T47D (cell line): ENCODE results near the gene EIF2B1.

ENCODE experiments used
- DNase-seq, 2 experiments: peaks; one replicate each; pipeline versions ENCODE4 v3.0.0 to v3.0.0-alpha.2; 2011 to 2012; ENCODE audit warnings: low read depth in 1 of 2, low spot score in 1 of 2
- JUND ChIP-seq: IDR thresholded peaks from 2 replicates; pipeline ENCODE4 v1.6.1; 2012; ENCODE audit warnings: low read depth
- in situ Hi-C: cut with HindIII; loops from 2 replicates; pipeline ENCODE4 v1.10.0; 2016; ENCODE audit warnings: low sequenced_read_pairs, low pct_unique_long_range_greater_than_20kb

EIF2B1 gene

GRCh38 chr12:123576611-123577010 lies 56.9 kb downstream of the EIF2B1 start:
- no peak for DNase-seq
- in situ Hi-C loops = no loop called here
- TF ChIP-seq JUND = no peak

- in situ Hi-C loops = no loop called here
- TF ChIP-seq JUND = no peak
- DNase-seq = peak in 1 of 2 experiments; percentile 9
Observed at GRCh38 chr12:123573870-123574269, 59.6 kb downstream of the EIF2B1 start.

- TF ChIP-seq JUND = no peak
- in situ Hi-C loops = no loop called here
- DNase-seq = no peak
Observed at GRCh38 chr12:123572391-123572790, 61.1 kb downstream of the EIF2B1 start.

- peak in 1 of 2 experiments; percentile 70 for DNase-seq
- no peak for TF ChIP-seq JUND
- in situ Hi-C loops = no loop called here
Observed at GRCh38 chr12:123571343-123571813, 62.1 kb downstream of the EIF2B1 start.
